Measurements from ENCODE around the gene NDUFAF4. TPM values are rescaled to one million over a fixed set of nuclear protein-coding genes. Genes with fewer than 3 reads are reported as not detected.

Gene NDUFAF4
- total and polyA plus RNA-seq, 11 donors: 59.6 to 107 (median 82.6) TPM

- Histone ChIP-seq H3K9me3 (no peaks in the 10 kb centered on the region), H3K4me3 (no peak overlapping the region), H3K4me1 (peaks cover 0 to 5% (median 0%) of the 10 kb centered on the region in 12 donors), H3K27ac (no peak overlapping the region), H3K36me3 (no peaks in the 10 kb centered on the region), H3K27me3 (no peaks in the 10 kb centered on the region)
- no peak for DNase-seq
- TF ChIP-seq CTCF (IDR thresholded peaks at IDR 0.05) (no peak), POLR2A (IDR thresholded peaks at IDR 0.05) (no peak)
- ATAC-seq: no peak
- 86 to 93% (median 87%) methylated on average over 2 of the region's 2 CpGs for WGBS, 4 donors
- intact Hi-C loops (cut with DNase I): no loop called here
Measured at GRCh38 chr6:96942676-96943075, 45.0 kb upstream of the NDUFAF4 start.

- Histone ChIP-seq H3K27ac (no peak overlapping the region), H3K9me3 (no peaks in the 10 kb centered on the region), H3K27me3 (no peaks in the 10 kb centered on the region), H3K4me1 (peaks cover 0 to 5% (median 0%) of the 10 kb centered on the region in 12 donors), H3K4me3 (no peak overlapping the region), H3K36me3 (no peaks in the 10 kb centered on the region)
- intact Hi-C loops (cut with DNase I): no loop called here
- TF ChIP-seq POLR2A (IDR thresholded peaks at IDR 0.05) (no peak), CTCF (IDR thresholded peaks at IDR 0.05) (no peak)
- no peak for DNase-seq
- no peak for ATAC-seq
Measured at GRCh38 chr6:96940322-96940721, 42.6 kb upstream of the NDUFAF4 start.

GRCh38 chr6:96939007-96939805, 41.5 kb upstream of the NDUFAF4 start:
- Histone ChIP-seq H3K36me3 (no peaks in the 10 kb centered on the region), H3K4me3 (no peak overlapping the region), H3K9me3 (no peaks in the 10 kb centered on the region), H3K27ac (no peak overlapping the region), H3K4me1 (peaks cover 0 to 5% (median 0%) of the 10 kb centered on the region in 12 donors), H3K27me3 (no peaks in the 10 kb centered on the region)
- TF ChIP-seq CTCF (IDR thresholded peaks at IDR 0.05) (no peak), POLR2A (IDR thresholded peaks at IDR 0.05) (no peak)
- intact Hi-C loops (cut with DNase I): no loop called here
- DNase-seq (no peak), ATAC-seq (peak in 2 of 4 donors; percentile 61 to 67)
- WGBS, 4 donors: 56 to 58% (median 57%) methylated on average over 4 of the region's 4 CpGs

GRCh38 chr6:96934087-96934486, 36.4 kb upstream of the NDUFAF4 start:
- Histone ChIP-seq H3K4me3 (no peak overlapping the region), H3K4me1 (peaks cover 0 to 4% (median 0%) of the 10 kb centered on the region in 12 donors), H3K27ac (no peak overlapping the region), H3K9me3 (no peaks in the 10 kb centered on the region), H3K36me3 (no peaks in the 10 kb centered on the region), H3K27me3 (no peaks in the 10 kb centered on the region)
- TF ChIP-seq CTCF (IDR thresholded peaks at IDR 0.05) (no peak), POLR2A (IDR thresholded peaks at IDR 0.05) (no peak)
- intact Hi-C loops (cut with DNase I): no loop called here
- DNase-seq (no peak), ATAC-seq (no peak)
- WGBS, 4 donors: 63 to 81% (median 76%) methylated on average over 4 of the region's 4 CpGs
